ENCODE results near the gene DNAI2.

DNA sequence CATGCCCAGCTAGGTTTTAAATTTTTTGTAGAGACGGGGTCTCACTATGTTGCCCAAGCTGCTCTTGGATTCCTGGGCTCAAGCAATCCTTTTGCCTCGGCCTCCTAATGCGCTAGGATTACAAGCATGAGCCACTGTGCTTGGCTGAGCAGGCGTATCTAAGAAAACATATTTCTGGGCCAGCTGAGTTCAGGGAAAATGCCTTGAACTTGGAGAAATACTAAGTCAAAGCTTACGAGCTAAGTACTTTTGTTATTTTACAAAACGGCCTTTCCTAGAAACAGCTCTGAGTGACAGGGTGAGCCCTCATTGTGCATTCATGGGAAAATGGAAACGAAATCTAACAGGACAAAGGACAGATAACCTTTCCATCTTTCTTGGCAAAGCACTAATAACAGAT lies 24.7 kb downstream of the DNAI2 start:
- TF ChIP-seq, protein P1, sequence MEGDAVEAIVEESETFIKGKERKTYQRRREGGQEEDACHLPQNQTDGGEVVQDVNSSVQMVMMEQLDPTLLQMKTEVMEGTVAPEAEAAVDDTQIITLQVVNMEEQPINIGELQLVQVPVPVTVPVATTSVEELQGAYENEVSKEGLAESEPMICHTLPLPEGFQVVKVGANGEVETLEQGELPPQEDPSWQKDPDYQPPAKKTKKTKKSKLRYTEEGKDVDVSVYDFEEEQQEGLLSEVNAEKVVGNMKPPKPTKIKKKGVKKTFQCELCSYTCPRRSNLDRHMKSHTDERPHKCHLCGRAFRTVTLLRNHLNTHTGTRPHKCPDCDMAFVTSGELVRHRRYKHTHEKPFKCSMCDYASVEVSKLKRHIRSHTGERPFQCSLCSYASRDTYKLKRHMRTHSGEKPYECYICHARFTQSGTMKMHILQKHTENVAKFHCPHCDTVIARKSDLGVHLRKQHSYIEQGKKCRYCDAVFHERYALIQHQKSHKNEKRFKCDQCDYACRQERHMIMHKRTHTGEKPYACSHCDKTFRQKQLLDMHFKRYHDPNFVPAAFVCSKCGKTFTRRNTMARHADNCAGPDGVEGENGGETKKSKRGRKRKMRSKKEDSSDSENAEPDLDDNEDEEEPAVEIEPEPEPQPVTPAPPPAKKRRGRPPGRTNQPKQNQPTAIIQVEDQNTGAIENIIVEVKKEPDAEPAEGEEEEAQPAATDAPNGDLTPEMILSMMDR (IDR thresholded peaks at IDR 0.05) = no peak
- TF ChIP-seq POLR2A (IDR thresholded peaks at IDR 0.05) = no peak
